ENCODE results near the gene TDRD7.

DNA sequence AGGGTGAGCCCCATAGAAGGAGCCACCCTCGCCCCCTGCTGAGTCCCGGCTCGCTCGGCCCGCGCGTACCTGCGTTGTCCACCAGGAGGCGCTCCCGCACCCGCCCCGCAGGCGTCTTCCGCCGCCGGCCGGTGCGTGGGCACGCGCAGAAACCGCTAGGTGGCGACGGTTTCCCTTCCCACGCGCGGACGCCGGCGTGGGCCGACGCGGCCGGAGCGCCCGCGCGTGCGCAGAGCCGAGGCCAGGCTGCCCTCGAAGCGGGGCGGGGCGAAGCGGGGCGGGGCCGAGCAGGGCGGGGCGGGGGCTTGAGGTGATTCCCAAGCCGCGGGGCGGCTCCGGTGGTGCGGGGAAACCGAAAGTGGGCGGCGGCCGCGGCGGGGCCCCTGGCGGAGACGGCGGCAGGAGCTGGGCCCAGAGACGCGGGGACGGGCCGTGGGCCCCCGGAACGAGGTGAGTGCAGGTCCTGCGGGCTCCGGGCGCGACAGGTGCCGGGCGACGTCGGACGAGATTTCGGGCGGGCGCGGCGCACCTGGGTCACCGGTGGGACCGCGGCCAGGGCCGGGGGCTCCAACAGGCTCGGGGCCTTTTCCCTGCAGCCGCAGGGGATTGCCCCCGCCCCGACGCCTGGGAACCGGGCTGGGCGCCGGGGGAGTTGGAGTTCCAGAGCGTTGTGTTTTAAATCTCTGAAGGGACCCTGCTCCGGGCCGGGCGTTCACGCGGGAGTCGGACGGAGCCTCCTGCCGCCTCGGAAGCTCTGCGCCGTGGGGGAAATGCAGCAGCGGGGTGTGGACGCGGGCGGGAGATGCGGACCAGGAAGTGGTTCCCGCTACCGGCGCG is at the start of gene TDRD7:
- TF ChIP-seq, protein P1, sequence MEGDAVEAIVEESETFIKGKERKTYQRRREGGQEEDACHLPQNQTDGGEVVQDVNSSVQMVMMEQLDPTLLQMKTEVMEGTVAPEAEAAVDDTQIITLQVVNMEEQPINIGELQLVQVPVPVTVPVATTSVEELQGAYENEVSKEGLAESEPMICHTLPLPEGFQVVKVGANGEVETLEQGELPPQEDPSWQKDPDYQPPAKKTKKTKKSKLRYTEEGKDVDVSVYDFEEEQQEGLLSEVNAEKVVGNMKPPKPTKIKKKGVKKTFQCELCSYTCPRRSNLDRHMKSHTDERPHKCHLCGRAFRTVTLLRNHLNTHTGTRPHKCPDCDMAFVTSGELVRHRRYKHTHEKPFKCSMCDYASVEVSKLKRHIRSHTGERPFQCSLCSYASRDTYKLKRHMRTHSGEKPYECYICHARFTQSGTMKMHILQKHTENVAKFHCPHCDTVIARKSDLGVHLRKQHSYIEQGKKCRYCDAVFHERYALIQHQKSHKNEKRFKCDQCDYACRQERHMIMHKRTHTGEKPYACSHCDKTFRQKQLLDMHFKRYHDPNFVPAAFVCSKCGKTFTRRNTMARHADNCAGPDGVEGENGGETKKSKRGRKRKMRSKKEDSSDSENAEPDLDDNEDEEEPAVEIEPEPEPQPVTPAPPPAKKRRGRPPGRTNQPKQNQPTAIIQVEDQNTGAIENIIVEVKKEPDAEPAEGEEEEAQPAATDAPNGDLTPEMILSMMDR (IDR thresholded peaks at IDR 0.05; ENCODE audit: insufficient read depth, low read length), result peak; percentile 94
- TF ChIP-seq, protein P2, sequence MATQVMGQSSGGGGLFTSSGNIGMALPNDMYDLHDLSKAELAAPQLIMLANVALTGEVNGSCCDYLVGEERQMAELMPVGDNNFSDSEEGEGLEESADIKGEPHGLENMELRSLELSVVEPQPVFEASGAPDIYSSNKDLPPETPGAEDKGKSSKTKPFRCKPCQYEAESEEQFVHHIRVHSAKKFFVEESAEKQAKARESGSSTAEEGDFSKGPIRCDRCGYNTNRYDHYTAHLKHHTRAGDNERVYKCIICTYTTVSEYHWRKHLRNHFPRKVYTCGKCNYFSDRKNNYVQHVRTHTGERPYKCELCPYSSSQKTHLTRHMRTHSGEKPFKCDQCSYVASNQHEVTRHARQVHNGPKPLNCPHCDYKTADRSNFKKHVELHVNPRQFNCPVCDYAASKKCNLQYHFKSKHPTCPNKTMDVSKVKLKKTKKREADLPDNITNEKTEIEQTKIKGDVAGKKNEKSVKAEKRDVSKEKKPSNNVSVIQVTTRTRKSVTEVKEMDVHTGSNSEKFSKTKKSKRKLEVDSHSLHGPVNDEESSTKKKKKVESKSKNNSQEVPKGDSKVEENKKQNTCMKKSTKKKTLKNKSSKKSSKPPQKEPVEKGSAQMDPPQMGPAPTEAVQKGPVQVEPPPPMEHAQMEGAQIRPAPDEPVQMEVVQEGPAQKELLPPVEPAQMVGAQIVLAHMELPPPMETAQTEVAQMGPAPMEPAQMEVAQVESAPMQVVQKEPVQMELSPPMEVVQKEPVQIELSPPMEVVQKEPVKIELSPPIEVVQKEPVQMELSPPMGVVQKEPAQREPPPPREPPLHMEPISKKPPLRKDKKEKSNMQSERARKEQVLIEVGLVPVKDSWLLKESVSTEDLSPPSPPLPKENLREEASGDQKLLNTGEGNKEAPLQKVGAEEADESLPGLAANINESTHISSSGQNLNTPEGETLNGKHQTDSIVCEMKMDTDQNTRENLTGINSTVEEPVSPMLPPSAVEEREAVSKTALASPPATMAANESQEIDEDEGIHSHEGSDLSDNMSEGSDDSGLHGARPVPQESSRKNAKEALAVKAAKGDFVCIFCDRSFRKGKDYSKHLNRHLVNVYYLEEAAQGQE (IDR thresholded peaks at IDR 0.05; ENCODE audit: insufficient replicate concordance, low read depth), result no peak
- no peak for TF ChIP-seq POLR2AphosphoS5 (IDR thresholded peaks at IDR 0.05; ENCODE audit: low read depth)
- no peak for TF ChIP-seq GABPA (IDR thresholded peaks at IDR 0.05; ENCODE audit: low read depth)

All from HL-60 (cell line).